ENCODE data around the gene RBM38.

RBM38 gene

GRCh38 chr20:57375652-57376230 lies 15.5 kb upstream of the RBM38 start:
- no peak for DNase-seq

DNA sequence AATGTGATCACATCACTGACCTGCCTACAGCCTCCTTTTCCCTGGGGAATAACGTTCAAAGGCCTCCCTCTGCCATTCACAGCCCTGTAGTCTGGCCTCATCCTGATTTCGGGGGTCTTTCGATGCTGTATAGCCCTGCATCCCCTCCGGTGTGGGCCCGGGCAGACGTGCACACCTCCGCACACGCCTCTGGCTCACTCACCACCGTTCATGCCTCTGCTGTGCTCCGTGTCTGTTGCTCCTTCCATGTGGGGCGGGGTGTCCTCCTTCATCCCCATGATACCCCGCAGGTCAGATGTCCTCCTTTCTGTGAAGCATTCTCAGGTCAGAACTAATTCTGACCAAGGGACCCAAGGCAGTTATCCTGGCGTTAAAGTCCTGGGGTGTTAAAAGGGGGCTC lies 13.8 kb upstream of the RBM38 start:
- no peak for DNase-seq

DNA sequence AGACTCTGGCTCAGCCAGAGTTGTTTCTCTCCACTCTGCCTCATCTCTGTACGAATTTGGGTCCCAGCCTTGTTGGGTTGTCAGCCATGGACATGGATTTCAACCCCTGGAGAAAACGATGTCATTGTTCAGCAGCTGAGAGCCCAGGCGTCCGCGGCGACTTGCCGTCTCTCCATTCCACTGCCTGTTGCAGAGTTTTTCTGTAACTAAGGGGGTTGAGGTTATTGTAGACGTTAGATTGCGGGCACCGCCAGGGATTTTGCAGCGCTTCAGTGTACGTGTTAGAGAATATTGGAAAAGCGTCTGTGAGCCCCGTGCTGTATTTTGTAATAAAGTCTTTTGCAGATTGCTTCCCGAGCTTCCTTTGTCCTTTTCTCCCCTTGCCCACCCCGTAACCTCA lies 13.1 kb upstream of the RBM38 start:
- no peak for DNase-seq

DNA sequence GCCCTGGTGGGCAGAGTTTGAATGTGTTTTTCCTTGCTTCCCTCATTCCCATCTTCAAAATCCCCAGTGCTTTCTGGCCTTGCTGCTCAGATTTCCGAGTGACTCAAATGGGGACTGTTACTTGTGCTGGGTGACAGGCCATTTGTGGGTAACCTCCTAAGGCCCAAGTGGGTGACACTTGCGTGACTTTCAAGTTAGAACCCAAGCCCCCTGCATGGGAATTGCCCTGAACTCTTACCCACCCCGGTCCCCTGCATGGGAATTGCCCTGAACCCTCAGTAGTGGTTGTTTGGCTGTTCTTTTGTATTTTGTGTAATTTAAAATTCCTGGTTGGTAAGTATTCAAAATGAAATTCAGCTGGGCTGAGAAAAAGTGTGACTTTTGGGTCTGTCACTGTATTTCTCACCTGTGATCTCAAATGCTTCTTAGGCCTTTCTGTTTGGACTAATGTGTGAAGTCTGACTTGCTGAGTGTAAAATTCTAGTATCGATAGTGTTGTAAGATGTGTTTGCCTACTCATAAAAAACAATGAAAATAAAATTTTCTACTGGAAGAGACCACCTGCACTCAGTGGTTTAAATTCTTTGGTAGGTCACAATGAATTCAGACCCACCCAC lies 12.4 kb upstream of the RBM38 start:
- DNase-seq, result no peak

DNA sequence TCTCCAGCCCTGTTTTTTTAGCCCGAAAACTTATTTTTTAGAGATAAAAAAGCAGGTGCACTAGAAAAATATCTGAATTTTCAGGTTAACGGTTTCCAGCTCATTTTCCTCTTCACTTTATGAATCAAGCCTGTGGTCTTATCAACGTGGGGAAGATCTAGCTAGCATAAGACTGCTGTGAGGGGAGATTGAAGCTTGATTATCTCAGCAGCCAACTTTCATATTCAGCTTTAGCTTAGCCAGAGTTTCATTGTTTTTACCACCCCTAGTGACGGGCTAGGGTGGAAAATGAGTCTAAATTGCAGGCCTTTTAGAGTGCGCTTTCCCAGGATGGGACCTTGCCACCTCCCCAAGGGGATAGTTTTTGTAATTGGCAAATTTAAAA lies 11.9 kb upstream of the RBM38 start:
- DNase-seq, result no peak

GRCh38 chr20:57380081-57380750 lies 11.0 kb upstream of the RBM38 start:
- no peak for DNase-seq

DNA sequence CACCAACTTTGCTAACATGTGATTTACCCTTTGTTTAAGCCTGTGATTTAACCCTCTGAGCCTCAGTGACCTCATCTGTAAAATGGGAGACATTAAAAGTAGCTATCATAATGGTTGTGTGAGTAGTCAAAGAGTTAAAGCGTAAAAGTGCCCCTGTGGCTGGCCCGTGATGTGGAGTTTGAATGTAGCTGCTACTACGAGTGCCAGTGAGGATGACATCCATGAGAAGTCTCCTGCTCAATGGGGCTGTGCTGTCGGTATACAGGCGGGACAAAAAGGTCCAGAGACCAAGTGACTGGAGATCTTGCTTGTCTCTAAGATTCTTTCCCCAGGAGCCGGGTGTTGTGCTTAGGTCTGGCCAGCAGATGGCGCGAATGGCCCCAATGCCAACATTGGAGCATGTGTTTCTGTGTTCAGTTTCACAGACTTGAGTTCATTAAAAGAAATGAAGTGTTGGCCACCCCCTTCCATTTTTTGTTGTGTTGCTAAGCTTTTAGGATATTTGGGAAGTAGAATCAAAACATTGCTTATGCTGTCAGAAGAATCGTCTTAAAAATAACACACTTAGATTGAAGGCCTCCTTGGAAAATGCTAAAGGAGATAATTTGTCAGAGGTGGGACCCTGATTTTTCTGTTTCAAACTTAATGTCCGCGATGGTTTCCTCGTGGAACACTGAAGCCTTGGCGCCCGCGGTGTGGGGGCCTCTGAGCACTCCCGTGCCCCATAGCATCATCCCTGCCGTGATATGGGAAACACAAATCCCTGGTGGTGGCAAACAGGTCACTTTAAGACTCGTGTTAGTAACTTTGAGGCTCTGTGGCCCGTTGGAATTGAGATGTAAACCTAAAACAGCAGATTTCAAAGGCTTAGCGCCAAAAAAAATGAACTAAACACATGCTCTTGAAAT lies 9.3 kb upstream of the RBM38 start:
- DNase-seq, result peak; percentile 83

DNA sequence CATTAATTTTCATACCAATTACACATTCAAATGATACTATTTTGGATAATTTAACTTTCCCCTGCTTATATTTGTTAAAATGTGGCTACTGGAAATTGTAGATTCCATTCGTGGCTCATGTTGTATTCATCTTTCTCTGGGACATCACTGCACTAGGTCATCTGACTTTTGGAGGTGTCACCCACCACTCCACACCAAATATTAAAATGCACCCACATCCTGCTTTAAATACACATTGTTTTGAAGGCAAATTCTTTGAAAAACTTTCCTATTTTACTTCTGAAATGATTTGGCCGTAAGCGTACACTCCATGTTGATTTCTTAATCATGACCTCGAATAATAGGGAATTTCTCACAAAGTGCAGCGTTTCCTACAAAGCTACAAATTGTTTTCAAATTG lies 8.7 kb upstream of the RBM38 start:
- no peak for DNase-seq

GRCh38 chr20:57383447-57384347 lies 7.5 kb upstream of the RBM38 start:
- no peak for DNase-seq

DNA sequence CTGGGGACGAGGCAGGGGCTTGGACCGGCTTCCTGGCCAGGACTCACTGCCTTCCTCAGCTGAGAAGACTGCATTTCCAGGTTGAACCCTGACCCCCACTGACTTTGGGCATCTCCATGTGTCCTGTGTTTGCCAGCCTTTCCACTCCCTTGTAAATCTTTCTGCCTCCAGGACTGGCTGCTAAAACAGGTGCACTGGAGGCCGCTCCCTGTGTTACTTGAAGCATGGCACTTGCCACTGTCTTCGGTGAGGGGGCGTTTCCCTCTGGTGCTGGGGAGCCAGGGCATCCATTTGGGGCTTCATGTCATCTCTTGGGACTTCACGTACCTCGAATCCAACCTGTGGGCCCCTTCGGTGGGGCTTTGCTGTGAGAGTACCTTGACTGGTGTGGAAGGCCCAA lies 6.7 kb upstream of the RBM38 start:
- no peak for DNase-seq

DNA sequence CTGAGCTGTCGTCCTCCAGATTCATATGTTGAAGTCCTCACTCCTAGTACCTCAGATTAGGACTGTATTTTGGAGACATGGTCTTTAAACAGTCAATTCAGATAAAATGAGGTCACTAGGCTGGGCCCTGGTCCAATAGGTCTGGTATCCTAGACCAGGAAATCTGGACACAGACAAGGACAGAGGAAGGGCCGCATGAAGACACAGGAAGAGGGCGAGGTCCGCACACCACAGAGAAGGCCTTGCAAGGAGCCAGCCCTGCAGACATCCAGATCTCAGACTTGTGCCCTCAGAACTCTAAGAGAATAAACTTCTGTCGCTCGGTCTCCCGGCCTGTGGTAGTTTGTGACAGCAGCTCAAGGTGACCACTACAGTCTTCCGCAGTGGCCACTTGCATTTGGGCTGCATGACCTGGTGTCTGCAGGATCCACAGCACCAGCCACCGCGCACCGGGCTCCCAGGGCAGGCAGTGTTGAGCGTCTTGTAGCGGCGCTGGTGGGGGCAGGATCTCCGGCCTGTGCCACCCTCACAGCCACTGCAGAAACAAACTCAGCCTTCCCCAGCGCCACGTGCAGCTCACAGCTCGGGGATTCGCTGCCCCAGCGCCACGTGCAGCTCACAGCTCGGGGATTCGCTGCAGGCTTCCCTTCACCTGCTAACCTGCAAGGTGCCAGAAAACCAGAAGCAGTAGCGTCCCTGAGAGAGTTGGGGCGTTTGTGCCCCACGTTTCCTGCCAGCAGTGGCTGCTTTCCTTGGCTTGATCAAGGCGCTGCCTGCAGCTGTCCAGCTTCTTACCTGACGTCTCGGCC lies 6.0 kb upstream of the RBM38 start:
- no peak for DNase-seq

- no peak for DNase-seq
Measured at GRCh38 chr20:57385940-57386339, 5.3 kb upstream of the RBM38 start.

GRCh38 chr20:57386762-57387161 lies 4.4 kb upstream of the RBM38 start:
- no peak for DNase-seq

- DNase-seq, result no peak
Measured at GRCh38 chr20:57387463-57387862, 3.7 kb upstream of the RBM38 start.

DNA sequence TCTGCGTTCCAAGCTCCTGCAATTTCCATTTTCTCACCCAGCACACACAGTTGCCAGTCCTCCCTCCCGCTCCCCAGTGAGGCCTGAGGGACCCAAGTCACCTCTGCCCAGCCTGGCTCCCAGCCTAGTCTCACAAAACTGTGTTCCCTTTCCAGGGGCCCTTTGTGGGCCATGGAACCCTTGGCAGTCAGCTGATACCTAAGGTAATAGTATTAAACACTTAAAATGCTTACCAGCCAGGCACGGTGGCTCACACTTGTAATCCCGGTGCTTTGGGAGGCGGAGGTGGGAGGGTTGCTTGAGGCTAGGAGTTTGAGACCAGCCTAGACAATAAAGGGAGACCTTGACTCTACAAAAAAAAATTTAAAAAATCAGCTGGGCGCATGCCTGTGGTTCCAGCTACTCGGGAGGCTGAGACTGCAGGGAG lies 3.2 kb upstream of the RBM38 start:
- DNase-seq, result no peak

DNA sequence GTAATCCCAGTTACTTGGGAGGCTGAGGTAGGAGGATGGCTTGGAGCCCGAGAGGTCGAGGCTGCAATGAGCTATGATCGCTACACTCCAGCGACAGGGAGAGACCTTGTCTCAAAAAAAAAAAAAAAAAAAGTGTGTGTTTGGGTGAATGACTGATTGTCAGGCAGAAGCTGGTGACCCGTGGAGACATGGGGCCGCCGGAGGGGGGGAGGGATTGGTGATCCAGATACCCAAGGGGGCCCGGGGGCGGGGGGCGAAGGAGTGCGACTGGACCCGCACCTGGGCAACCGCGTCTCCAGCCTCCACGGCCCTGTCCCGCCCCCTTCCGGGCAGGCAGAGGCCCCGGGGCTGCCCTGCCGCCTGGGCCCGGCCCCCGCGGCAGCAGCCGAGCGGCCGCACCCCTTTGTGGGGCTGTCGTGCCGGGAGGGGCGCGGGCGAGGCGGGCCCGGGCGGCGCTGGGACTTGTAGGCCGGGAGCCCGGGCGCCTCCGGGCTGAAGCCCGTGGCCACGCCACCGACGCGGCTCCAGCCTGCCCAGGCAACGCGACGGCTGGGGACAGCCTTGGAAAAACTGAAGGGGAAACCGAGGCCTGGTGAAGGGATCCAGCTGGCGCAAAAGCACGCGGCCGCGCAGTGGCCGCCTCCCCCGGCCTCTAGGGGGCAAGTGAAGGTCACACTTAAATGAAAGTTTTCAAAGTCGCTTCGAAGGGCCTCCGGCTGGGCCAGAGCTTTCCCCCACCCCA lies 2.1 kb upstream of the RBM38 start:
- peak; percentile 71 for DNase-seq

DNA sequence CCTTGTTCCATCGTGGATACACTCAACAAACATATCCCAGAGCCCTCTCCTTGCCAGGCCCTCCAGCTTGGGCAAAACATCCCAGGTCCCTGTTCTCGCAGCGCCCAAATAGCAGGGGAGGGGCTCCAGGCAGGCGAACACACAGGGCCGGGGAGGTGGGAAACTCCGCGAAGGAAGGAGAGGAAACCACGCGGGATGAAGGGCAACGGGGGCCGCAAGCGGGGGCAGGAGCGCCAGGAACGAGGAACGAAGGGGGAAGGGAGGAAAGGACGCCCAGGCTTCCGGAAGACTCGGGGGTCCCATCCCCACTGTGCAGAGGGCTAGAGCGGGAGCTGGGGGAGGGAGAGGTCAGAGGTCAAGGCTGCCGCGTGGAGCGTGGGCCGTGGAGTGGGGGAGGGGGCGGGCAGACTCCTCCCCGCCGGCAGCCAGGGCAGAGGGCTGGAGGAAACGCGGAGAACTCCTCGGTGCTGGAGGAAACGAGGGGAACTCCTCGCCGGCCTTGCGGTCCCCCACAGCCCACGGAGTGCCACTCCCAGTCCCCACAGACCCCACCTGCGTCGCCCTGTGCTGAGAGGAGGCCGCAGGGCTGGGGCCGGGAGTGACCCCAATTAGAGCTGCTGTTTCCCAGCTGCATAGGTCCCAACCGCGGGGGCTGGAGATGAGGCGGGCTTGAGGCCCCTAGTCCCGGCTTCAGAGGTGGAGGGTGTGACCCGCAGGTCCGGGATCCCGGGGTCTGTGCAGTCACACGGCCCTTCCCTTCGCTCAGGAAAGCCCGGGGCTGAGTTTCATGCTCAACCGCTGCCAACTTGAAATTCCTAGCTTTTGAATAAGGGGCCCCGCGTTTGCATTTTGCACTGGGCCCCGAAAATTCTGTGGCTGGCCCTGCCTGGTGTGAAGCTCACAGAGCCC lies 1.2 kb upstream of the RBM38 start:
- peak; percentile 60 for DNase-seq

DNA sequence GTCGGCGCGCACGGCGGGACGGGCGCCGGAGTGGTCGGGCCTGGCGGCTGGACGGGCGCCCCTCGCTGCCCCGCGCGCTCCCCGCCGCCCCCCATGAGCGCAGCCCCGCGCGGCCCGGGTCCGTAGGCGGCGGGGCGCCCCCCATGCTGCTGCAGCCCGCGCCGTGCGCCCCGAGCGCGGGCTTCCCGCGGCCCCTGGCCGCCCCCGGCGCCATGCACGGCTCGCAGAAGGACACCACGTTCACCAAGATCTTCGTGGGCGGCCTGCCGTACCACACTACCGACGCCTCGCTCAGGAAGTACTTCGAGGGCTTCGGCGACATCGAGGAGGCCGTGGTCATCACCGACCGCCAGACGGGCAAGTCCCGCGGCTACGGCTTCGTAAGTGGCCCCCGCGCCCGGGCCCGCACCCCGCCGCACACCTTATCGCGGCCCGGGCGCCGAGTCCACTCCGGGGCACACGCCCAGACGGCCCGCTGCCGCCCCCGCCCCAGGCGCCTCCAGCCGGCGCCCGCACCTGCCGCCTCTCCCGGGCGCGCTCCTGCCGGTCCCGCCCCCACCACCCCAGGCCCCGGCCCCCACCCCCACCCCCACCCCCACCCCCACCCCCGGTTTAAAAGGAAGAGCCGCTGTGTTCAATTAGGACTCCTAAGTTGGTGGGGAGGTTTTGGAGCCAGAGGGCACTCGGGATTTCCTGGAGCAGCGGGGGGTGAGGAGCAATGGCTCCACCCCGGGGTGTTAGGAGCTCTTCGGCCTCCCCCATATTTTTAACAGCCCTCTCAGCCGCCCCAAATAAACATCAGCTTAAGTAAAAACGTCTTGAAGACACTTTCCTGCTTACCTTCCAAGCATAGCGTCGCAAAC lies 474 bp downstream of the RBM38 start:
- peak; percentile 49 for DNase-seq

Data from retina (tissue), 1 donor.